Measurements from ENCODE around the gene FBXO44.

FBXO44 gene

GRCh38 chr1:11701551-11701961 lies 46.9 kb downstream of the FBXO44 start:
- peaks cover 4% of the 10 kb centered on the region for H3K4me1 Mint-ChIP-seq (ENCODE audit: low read depth)
- H3K36me3 Mint-ChIP-seq (ENCODE audit: low read depth): no peaks in the 10 kb centered on the region
- no peak overlapping the region for H3K27ac Mint-ChIP-seq
- no peaks in the 10 kb centered on the region for H3K27me3 Mint-ChIP-seq
- no peaks in the 10 kb centered on the region for H3K9me3 Mint-ChIP-seq
- no peak overlapping the region for H3K4me3 Mint-ChIP-seq

- no peaks in the 10 kb centered on the region for H3K36me3 Mint-ChIP-seq (ENCODE audit: low read depth)
- no peaks in the 10 kb centered on the region for H3K27me3 Mint-ChIP-seq
Measured at GRCh38 chr1:11701981-11702803, 47.5 kb downstream of the FBXO44 start.

GRCh38 chr1:11703357-11704193 lies 48.9 kb downstream of the FBXO44 start:
- Mint-ChIP-seq H3K36me3 (ENCODE audit: low read depth) (no peaks in the 10 kb centered on the region), H3K4me1 (ENCODE audit: low read depth) (no peaks in the 10 kb centered on the region), H3K9me3 (no peaks in the 10 kb centered on the region), H3K27me3 (no peaks in the 10 kb centered on the region), H3K4me3 (no peak overlapping the region), H3K27ac (no peak overlapping the region)

More at GRCh38 chr1:11701981-11702803, 47.5 kb downstream of the FBXO44 start:
- no peak overlapping the region for H3K4me3 Mint-ChIP-seq
- H3K4me1 Mint-ChIP-seq (ENCODE audit: low read depth): peaks cover 4% of the 10 kb centered on the region
- no peaks in the 10 kb centered on the region for H3K9me3 Mint-ChIP-seq
- no peak overlapping the region for H3K27ac Mint-ChIP-seq

- no peaks in the 10 kb centered on the region for H3K36me3 Mint-ChIP-seq (ENCODE audit: low read depth)
- no peaks in the 10 kb centered on the region for H3K27me3 Mint-ChIP-seq
- H3K9me3 Mint-ChIP-seq: no peaks in the 10 kb centered on the region
- H3K4me1 Mint-ChIP-seq (ENCODE audit: low read depth): no peaks in the 10 kb centered on the region
- H3K4me3 Mint-ChIP-seq: no peak overlapping the region
- H3K27ac Mint-ChIP-seq: no peak overlapping the region
Measured at GRCh38 chr1:11704194-11704529, 49.5 kb downstream of the FBXO44 start.

- Mint-ChIP-seq H3K36me3 (ENCODE audit: low read depth) (no peaks in the 10 kb centered on the region), H3K4me3 (no peak overlapping the region), H3K27ac (no peak overlapping the region), H3K27me3 (no peaks in the 10 kb centered on the region), H3K4me1 (ENCODE audit: low read depth) (no peaks in the 10 kb centered on the region), H3K9me3 (no peaks in the 10 kb centered on the region)
Measured at GRCh38 chr1:11704691-11705475, 50.2 kb downstream of the FBXO44 start.

- Mint-ChIP-seq H3K4me3 (no peak overlapping the region), H3K27ac (no peak overlapping the region), H3K36me3 (ENCODE audit: low read depth) (no peaks in the 10 kb centered on the region), H3K4me1 (ENCODE audit: low read depth) (no peaks in the 10 kb centered on the region), H3K27me3 (no peaks in the 10 kb centered on the region), H3K9me3 (no peaks in the 10 kb centered on the region)
Measured at GRCh38 chr1:11705596-11705995, 50.9 kb downstream of the FBXO44 start.

- Mint-ChIP-seq H3K27me3 (no peaks in the 10 kb centered on the region), H3K4me3 (no peak overlapping the region), H3K36me3 (ENCODE audit: low read depth) (no peaks in the 10 kb centered on the region), H3K27ac (no peak overlapping the region), H3K4me1 (ENCODE audit: low read depth) (no peaks in the 10 kb centered on the region), H3K9me3 (no peaks in the 10 kb centered on the region)
Measured at GRCh38 chr1:11706292-11706691, 51.6 kb downstream of the FBXO44 start.

- Mint-ChIP-seq H3K27ac (no peak overlapping the region), H3K27me3 (no peaks in the 10 kb centered on the region), H3K9me3 (no peaks in the 10 kb centered on the region), H3K36me3 (ENCODE audit: low read depth) (no peaks in the 10 kb centered on the region), H3K4me3 (no peak overlapping the region), H3K4me1 (ENCODE audit: low read depth) (no peaks in the 10 kb centered on the region)
Measured at GRCh38 chr1:11707621-11708276, 53.1 kb downstream of the FBXO44 start.

- Mint-ChIP-seq H3K9me3 (no peaks in the 10 kb centered on the region), H3K36me3 (ENCODE audit: low read depth) (no peaks in the 10 kb centered on the region)
Measured at GRCh38 chr1:11708554-11709350, 54.1 kb downstream of the FBXO44 start.

GRCh38 chr1:11711490-11711889 lies 56.8 kb downstream of the FBXO44 start:
- Mint-ChIP-seq H3K27ac (no peak overlapping the region), H3K4me3 (no peak overlapping the region), H3K9me3 (no peaks in the 10 kb centered on the region), H3K36me3 (ENCODE audit: low read depth) (no peaks in the 10 kb centered on the region), H3K27me3 (no peaks in the 10 kb centered on the region), H3K4me1 (ENCODE audit: low read depth) (no peaks in the 10 kb centered on the region)

More at GRCh38 chr1:11708554-11709350, 54.1 kb downstream of the FBXO44 start:
- Mint-ChIP-seq H3K4me1 (ENCODE audit: low read depth) (no peaks in the 10 kb centered on the region), H3K27me3 (no peaks in the 10 kb centered on the region), H3K27ac (no peak overlapping the region), H3K4me3 (no peak overlapping the region)

GRCh38 chr1:11712285-11712684 lies 57.6 kb downstream of the FBXO44 start:
- H3K27me3 Mint-ChIP-seq: no peaks in the 10 kb centered on the region
- H3K27ac Mint-ChIP-seq: no peak overlapping the region
- H3K4me3 Mint-ChIP-seq: no peak overlapping the region
- H3K4me1 Mint-ChIP-seq (ENCODE audit: low read depth): no peaks in the 10 kb centered on the region
- H3K36me3 Mint-ChIP-seq (ENCODE audit: low read depth): no peaks in the 10 kb centered on the region
- H3K9me3 Mint-ChIP-seq: no peaks in the 10 kb centered on the region

Measured in stimulated activated naive CD8-positive, alpha-beta T cell treated with anti-CD3 and anti-CD28 coated beads, Interleukin-15, Interleukin-2, amounts not matched to agents 100 ng/mL and 50 ng/mL, for 24 hours (primary cell).